ENCODE results near the gene HACE1. TPM values are rescaled to one million over a fixed set of nuclear protein-coding genes. Genes with fewer than 3 reads are reported as not detected.

Gene HACE1
- total RNA-seq, 1 donor from 2014 or later, result 14.8 TPM

DNA sequence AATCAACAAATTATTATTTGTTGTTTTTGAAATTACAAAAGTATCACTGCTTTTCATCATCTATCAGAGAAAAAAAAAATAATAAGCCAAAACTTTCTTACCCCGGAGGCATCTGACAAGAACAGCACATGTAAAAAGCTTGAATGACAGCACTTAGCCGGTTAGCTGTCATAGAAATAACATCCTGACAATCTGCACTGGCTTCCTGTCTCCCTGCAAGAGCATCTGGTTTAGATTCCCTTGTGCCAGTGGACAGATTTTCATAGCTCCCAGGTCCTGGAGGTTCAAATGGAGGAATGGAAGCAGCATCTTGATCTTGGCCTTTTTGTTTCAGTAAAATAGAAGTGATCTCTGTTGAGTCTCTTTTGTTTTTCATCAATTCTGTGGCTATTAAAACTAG is 74.8 kb downstream of the HACE1 start:
- H3K4me1 ChIP-seq, result no peaks in the 10 kb centered on the region
- TF ChIP-seq, protein P1, sequence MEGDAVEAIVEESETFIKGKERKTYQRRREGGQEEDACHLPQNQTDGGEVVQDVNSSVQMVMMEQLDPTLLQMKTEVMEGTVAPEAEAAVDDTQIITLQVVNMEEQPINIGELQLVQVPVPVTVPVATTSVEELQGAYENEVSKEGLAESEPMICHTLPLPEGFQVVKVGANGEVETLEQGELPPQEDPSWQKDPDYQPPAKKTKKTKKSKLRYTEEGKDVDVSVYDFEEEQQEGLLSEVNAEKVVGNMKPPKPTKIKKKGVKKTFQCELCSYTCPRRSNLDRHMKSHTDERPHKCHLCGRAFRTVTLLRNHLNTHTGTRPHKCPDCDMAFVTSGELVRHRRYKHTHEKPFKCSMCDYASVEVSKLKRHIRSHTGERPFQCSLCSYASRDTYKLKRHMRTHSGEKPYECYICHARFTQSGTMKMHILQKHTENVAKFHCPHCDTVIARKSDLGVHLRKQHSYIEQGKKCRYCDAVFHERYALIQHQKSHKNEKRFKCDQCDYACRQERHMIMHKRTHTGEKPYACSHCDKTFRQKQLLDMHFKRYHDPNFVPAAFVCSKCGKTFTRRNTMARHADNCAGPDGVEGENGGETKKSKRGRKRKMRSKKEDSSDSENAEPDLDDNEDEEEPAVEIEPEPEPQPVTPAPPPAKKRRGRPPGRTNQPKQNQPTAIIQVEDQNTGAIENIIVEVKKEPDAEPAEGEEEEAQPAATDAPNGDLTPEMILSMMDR (IDR thresholded peaks at IDR 0.05), result no peak
- intact Hi-C loops (cut with DNase I), result no loop called here
- H3K36me3 ChIP-seq, result no peaks in the 10 kb centered on the region
- DNase-seq (no peak), ATAC-seq (no peak)
- no peak overlapping the region for H3K4me3 ChIP-seq
- H3K27me3 ChIP-seq, result no peaks in the 10 kb centered on the region
- H3K27ac ChIP-seq, result no peak overlapping the region
- H3K9me3 ChIP-seq, result no peaks in the 10 kb centered on the region

DNA sequence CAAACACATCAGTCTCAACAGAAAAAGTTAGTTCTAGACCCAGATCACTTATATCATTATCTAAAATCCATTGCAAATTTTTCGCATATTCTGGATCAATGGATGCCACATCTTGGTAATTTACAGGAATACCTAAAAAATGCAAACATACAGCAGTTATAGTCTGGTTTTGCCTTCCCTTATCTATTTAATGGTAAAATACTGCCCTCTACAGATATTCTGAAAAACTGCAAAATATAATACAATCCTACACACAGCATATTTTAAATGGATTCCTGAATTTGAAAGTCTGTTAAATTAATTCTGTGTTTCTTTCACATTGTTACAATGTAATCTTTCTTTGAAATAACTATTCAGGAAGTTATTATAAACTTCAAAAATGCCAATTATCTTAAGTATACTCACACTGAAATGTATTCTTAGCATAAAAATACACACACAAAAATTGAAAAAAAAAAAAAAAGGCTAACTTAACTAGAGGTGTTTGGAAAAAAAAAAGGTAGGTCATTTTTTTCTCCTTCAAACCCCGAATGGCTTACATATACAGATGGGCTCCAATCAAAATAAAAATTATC is 88.4 kb downstream of the HACE1 start:
- intact Hi-C loops (cut with DNase I), result no loop called here
- DNase-seq, result no peak
- Histone ChIP-seq H3K9me3 (no peaks in the 10 kb centered on the region), H3K36me3 (no peaks in the 10 kb centered on the region), H3K4me1 (no peaks in the 10 kb centered on the region), H3K4me3 (no peak overlapping the region), H3K27me3 (no peaks in the 10 kb centered on the region), H3K27ac (no peak overlapping the region)
- peak; percentile 63 for ATAC-seq
- TF ChIP-seq, protein P1 (IDR thresholded peaks at IDR 0.05), result peak; percentile 62

DNA sequence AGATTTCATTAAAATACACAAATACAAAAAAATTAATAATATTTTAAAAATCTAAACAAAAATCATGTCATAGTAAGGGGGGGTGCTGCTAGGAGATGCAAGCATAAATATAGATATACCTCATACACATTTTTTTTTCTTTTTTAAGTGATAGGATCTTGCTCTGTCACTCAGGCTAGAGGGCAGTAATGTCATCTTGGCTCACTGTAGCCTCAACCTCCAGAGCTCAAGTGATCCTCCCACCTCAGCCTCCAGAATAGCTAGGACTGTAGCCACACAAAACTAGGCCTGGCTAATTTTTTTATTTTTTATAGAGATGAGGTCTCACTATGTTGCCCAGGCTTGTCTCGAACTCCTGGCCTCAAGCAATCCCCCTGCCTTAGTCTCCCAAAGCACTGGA is 90.8 kb downstream of the HACE1 start:
- no peak overlapping the region for H3K27ac ChIP-seq

DNA sequence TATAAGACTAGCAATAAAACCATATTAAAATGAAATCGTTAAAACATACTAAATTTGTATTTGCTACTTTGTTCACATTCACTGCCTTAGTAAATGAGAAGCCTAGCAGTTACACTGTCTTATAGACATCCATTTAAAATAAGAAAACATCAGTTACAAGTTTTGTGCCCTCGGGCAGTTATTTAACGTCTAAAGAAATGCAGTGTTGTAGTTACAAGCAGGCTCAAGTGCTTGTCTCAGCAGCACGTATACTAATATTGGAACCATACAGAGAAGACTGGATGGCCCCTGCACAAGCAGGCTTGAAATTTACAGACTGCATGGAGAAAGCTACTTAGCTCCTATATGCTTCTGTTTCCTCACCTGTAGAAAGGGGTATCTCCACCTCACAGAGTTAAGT is 93.1 kb downstream of the HACE1 start:
- TF ChIP-seq, protein P1 (IDR thresholded peaks at IDR 0.05), result no peak
- intact Hi-C loops (cut with DNase I), result no loop called here
- no peak for ATAC-seq

More for the DNA sequence above, 90.8 kb downstream of the HACE1 start:
- Histone ChIP-seq H3K9me3 (no peaks in the 10 kb centered on the region), H3K4me3 (no peak overlapping the region), H3K36me3 (no peaks in the 10 kb centered on the region), H3K27me3 (no peaks in the 10 kb centered on the region), H3K4me1 (no peaks in the 10 kb centered on the region)
- intact Hi-C loops (cut with DNase I), result no loop called here
- ATAC-seq, result no peak
- no peak for DNase-seq
- TF ChIP-seq, protein P1 (IDR thresholded peaks at IDR 0.05), result no peak

DNA sequence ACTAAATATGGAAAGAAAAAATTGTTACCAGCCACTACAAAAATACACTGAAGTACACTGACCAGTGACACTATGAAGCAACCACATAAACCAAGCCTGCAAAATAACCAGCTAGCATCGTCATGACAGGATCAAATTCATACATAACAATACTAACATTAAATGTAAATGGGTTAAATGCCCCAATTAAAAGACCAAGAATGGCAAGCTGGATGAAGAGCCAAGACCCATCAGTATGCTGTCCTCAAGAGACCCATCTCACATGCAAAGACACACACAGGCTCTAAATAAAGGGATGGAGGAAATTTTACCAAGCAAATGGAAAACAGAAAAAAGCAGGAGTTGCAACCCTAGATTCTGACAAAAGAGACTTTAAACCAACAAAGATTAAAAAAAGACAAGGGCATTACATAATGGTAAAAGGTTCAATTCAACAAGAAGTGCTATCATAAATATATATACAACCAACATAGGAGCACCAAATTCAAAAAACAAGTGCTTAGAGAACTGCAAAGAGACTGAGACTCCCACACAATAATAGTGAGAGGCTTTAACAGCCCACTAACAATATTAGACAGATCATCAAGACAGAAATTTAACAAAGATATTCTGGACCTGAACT is 104.8 kb downstream of the HACE1 start:
- no peaks in the 10 kb centered on the region for H3K4me1 ChIP-seq
- DNase-seq (no peak), ATAC-seq (no peak)
- no peaks in the 10 kb centered on the region for H3K36me3 ChIP-seq
- no peak overlapping the region for H3K4me3 ChIP-seq
- H3K9me3 ChIP-seq, result peaks cover 24% of the 10 kb centered on the region
- TF ChIP-seq, protein P1 (IDR thresholded peaks at IDR 0.05), result no peak
- no peaks in the 10 kb centered on the region for H3K27me3 ChIP-seq
- H3K27ac ChIP-seq, result no peak overlapping the region
- intact Hi-C loops (cut with DNase I), result no loop called here

More for the DNA sequence above, 93.1 kb downstream of the HACE1 start:
- no peak overlapping the region for H3K27ac ChIP-seq
- no peaks in the 10 kb centered on the region for H3K9me3 ChIP-seq
- no peaks in the 10 kb centered on the region for H3K27me3 ChIP-seq
- H3K4me3 ChIP-seq, result no peak overlapping the region
- DNase-seq, result no peak
- H3K4me1 ChIP-seq, result no peaks in the 10 kb centered on the region
- no peaks in the 10 kb centered on the region for H3K36me3 ChIP-seq
